Glomerular visceral epithelial cell (primary cell): Measurements from ENCODE around the gene TYW3.
A peak's percentile ranks its signal among the peaks of the same experiment; 100 is the strongest.

Experiments used
- DNase-seq: peaks from one replicate; pipeline ENCODE4 v3.0.0-alpha.2; 2016; ENCODE audit errors: extremely low spot score

TYW3 gene

DNA sequence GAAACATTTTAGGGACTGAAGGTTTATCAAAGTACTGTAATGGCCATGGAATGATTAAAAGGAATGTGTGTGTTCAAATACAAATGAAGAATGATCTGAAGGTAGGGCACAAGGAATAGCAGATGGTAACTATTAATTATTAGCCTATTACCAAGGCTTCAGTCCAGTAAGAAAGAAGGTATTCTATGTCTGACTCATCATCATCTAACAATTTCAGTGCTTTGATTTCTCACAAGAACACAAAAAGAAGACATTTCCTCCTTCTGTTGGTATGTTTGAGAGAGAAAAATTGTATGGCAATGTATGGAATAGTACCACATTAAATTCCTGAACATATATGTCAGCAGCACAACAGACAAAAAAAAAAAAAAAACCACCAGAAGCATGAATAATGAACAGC lies 57.5 kb downstream of the TYW3 start:
- DNase-seq: peak; percentile 15

- DNase-seq: no peak
These were observed 58.5 kb downstream of the TYW3 start for GRCh38 chr1:74791491-74791890.

GRCh38 chr1:74799119-74799657 lies 66.2 kb downstream of the TYW3 start:
- no peak for DNase-seq

DNA sequence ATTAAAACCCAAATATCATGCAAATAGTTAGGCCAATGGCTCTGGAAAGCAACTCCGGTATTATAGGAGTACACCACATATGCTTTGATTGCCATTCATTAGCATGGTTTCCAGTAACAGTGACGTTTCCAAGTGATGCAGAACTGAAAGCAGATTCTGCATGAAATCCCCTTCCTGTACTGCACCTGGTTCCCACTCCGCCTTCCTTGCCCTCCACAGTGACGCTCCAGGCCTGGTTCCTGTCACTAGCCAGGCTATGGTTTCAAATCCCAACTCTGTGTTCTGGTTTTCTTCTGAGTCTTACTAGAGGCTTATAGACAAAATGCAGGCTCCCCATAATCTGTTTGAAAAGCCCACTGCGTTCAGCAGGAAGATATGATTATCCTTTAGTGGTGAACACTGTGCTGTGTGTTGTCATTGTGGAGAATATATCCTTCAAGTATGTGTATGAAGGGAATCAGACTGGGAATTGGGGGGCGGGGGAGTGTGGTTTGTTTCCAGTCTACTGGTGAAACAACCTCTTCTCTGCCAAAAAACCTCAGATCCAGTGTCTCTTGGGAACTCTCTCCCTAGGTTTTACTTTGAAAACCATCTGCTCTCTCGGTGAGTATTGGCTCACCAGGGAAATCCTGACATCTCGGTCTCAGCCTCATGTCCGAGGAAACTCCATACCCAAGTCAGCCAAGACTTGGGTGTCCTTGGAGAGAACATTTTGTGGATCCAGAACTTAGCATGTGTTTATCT lies 78.7 kb downstream of the TYW3 start:
- no peak for DNase-seq

GRCh38 chr1:74812180-74812541 lies 79.2 kb downstream of the TYW3 start:
- no peak for DNase-seq
